Colonic mucosa (tissue), 4 donors: ENCODE results near the gene UBE2H. TPM values are rescaled to one million over a fixed set of nuclear protein-coding genes. Genes with fewer than 3 reads are reported as not detected.

Experiments used
- DNase-seq: peaks from one replicate; pipeline ENCODE4 v3.0.0-alpha.2; 2020
- H3K27ac ChIP-seq: fragments of 200-600 bp; one replicate; pipeline ENCODE4 v1.8.0; 2021
- H3K27me3 ChIP-seq: fragments of 200-600 bp; one replicate; pipeline ENCODE4 v1.8.0; 2021
- H3K36me3 ChIP-seq: fragments of 200-600 bp; one replicate; pipeline ENCODE4 v1.8.0; 2021
- H3K4me1 ChIP-seq: fragments of 200-600 bp; one replicate; pipeline ENCODE4 v1.8.0; 2021; ENCODE audit warnings: mild to moderate bottlenecking
- H3K4me3 ChIP-seq: fragments of 200-600 bp; one replicate; pipeline ENCODE4 v1.8.0; 2021
- H3K9ac ChIP-seq, 2 donors: one replicate each; pipeline ENCODE4 v1.7.0; 2013; ENCODE audit warnings: control low read depth in 2 of 2, low read depth in 2 of 2, low read length in 2 of 2
- H3K9me3 ChIP-seq: fragments of 200-600 bp; one replicate; pipeline ENCODE4 v1.8.0; 2021
- intact Hi-C: fragments of 100-400 bp; cut with DNase I; formaldehyde crosslinking; loops from one replicate; pipeline ENCODE4 v1.14.1; 2022
- total RNA-seq, 2 donors: library from RNA; stranded (reverse); fragmentation: NEBNext Ultra II Directional in 1 of 2; extraction: Animal tissue kit (Norgen Biotek cat#: 25700) in 1 of 2; gene quantifications; one replicate each; pipeline ENCODE4 v1.2.1, GENCODE V29; 2021
- TF ChIP-seq, protein P1 (sequence below): fragments of 200-600 bp; IDR thresholded peaks from one replicate; pipeline ENCODE4 v1.8.0; 2022; ENCODE audit warnings: antibody characterized with exemption, mild to moderate bottlenecking
- donor health status: healthy.
- donor health status: DM: no; HTN: no; CAD: no.
- donor health status: DM: no; HTN: no; CAD: no.

UBE2H gene
- total RNA-seq, 2 donors from 2014 or later = 38.4 to 65.8 TPM

DNA sequence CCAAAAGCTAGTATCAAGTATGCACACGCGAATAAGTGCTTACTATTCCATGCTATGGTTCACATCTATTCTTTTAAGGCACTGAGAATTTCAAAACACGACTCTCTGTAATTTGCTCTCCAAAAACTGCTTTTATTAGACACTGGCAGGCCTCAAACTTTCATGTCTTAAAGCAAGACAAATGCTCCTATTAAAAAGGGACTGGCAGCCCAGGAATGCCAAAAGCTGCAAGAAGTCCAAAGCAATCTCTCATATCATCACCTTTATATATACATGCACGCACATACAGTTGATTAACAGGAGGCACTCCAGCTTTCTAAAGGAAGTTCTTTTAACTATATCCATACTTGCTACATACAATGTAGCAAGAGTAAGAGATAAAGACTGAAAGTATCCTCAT lies 34.8 kb downstream of the UBE2H start:
- Histone ChIP-seq H3K36me3 (no peaks in the 10 kb centered on the region), H3K9ac (no peak overlapping the region), H3K27me3 (no peaks in the 10 kb centered on the region), H3K9me3 (no peaks in the 10 kb centered on the region), H3K4me3 (no peak overlapping the region), H3K4me1 (peaks cover 3% of the 10 kb centered on the region), H3K27ac (no peak overlapping the region)
- TF ChIP-seq, protein P1, sequence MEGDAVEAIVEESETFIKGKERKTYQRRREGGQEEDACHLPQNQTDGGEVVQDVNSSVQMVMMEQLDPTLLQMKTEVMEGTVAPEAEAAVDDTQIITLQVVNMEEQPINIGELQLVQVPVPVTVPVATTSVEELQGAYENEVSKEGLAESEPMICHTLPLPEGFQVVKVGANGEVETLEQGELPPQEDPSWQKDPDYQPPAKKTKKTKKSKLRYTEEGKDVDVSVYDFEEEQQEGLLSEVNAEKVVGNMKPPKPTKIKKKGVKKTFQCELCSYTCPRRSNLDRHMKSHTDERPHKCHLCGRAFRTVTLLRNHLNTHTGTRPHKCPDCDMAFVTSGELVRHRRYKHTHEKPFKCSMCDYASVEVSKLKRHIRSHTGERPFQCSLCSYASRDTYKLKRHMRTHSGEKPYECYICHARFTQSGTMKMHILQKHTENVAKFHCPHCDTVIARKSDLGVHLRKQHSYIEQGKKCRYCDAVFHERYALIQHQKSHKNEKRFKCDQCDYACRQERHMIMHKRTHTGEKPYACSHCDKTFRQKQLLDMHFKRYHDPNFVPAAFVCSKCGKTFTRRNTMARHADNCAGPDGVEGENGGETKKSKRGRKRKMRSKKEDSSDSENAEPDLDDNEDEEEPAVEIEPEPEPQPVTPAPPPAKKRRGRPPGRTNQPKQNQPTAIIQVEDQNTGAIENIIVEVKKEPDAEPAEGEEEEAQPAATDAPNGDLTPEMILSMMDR = no peak
- DNase-seq = no peak
- intact Hi-C loops = no loop called here

DNA sequence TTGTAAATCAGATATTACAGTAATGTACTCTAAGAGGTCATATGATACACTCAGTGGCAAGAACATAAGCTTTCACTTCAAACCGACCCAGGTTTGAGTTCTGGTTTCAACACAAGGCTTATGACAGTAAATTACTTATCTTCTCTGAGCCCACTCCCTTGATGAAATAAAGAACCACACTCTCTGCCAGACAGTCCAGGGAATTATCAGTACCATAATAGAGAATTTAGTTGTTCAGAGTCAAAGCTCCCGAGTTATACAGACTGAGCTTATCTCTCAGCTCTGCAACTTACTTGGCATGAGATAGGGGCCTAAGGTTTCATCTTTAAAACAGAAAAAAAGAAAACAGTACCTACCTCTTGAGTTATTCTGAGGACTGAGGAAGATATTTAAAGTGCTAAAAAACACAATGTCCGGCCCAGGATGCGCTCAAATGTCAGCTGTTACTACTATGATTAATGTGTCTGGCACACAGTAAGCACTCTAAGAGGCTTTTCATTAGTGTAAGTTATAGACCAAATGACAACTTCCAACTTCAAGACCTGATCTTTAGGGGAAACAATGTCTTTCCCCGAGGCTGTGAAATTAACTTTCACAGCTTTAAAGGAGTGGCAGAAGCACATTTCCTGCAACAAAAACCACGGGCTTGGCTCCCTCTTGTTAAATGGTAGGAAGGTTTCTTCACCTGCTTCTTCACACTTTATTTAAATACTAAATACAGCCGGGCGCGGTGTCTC lies 38.1 kb downstream of the UBE2H start:
- TF ChIP-seq, protein P1 = no peak
- intact Hi-C loops = no loop called here

DNA sequence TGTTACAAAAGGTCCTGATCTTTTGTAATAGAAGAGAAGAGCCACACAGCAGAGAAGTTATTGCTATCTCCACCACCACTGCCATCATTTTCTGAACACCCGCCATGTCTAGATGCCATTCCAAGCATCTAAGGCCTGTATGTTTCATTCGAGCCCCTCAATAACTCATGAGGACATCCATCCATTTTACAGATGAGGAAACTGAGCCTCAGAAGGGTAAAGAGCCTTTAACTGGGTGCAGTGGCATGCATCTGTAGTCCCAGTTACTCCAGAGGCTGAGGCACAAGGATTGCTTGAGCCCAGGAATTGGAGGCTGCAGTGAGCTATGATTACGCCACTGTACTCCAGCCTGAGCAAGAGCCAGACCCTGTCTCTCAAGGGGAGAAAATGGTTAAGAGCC lies 39.3 kb downstream of the UBE2H start:
- H3K4me1 ChIP-seq = peaks cover 3% of the 10 kb centered on the region
- no peaks in the 10 kb centered on the region for H3K36me3 ChIP-seq
- no peak overlapping the region for H3K27ac ChIP-seq
- no peak overlapping the region for H3K4me3 ChIP-seq
- DNase-seq = no peak
- H3K27me3 ChIP-seq = no peaks in the 10 kb centered on the region
- H3K9me3 ChIP-seq = no peaks in the 10 kb centered on the region
- TF ChIP-seq, protein P1 = no peak
- H3K9ac ChIP-seq = no peak overlapping the region
- intact Hi-C loops = no loop called here

More for the DNA sequence above, 38.1 kb downstream of the UBE2H start:
- no peak overlapping the region for H3K4me3 ChIP-seq
- no peak overlapping the region for H3K27ac ChIP-seq
- H3K36me3 ChIP-seq = no peaks in the 10 kb centered on the region
- peaks cover 3% of the 10 kb centered on the region for H3K4me1 ChIP-seq
- no peaks in the 10 kb centered on the region for H3K9me3 ChIP-seq
- H3K27me3 ChIP-seq = no peaks in the 10 kb centered on the region
- no peak for DNase-seq
- no peak overlapping the region for H3K9ac ChIP-seq

DNA sequence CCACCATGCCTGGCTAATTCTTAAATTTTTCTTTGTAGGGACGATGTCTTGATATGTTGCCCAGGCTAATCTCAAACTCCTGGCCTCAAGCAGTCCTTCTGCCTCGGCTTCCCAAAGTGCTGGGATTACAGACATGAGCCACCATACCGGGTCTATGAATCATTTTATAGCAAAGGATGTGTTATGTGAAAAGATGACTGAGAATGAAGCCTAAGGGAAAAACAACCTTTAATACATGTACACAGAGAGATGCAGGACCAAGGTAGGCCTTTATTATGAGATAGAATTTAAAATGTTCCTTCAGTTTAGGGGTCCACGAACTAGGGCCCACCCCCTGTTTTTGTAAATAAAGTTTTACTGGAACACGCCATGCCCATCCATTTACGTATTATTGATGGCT lies 41.0 kb downstream of the UBE2H start:
- no peak overlapping the region for H3K9ac ChIP-seq
- no peak overlapping the region for H3K4me3 ChIP-seq
- H3K36me3 ChIP-seq = no peaks in the 10 kb centered on the region

DNA sequence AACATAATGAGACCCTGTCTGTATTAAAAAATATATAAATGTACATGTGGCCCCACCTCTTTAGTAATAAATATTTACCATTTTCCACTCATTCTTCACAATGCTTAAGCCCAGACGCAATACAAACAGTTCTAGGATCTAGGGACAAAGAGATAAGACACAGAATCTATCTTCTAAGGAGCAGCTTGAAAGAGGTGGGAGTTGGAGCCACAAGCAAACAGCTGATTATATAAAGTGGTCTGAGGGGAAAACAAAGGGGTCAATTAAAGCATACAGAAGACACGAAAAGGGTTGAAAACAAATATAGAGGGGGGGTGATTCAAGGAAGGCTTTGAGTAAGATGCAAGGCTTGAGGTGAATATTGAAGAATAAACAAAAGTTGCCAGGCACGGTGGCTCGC lies 43.1 kb downstream of the UBE2H start:
- no peak overlapping the region for H3K4me3 ChIP-seq
- H3K36me3 ChIP-seq = no peaks in the 10 kb centered on the region
- peaks cover 12% of the 10 kb centered on the region for H3K4me1 ChIP-seq
- no peak overlapping the region for H3K9ac ChIP-seq
- H3K27me3 ChIP-seq = no peaks in the 10 kb centered on the region
- DNase-seq = no peak
- H3K27ac ChIP-seq = no peak overlapping the region
- TF ChIP-seq, protein P1 = no peak
- intact Hi-C loops = no loop called here
- no peaks in the 10 kb centered on the region for H3K9me3 ChIP-seq

More for the DNA sequence above, 41.0 kb downstream of the UBE2H start:
- no peak overlapping the region for H3K27ac ChIP-seq
- no peaks in the 10 kb centered on the region for H3K9me3 ChIP-seq
- peaks cover 6% of the 10 kb centered on the region for H3K4me1 ChIP-seq
- no peak for DNase-seq
- no peaks in the 10 kb centered on the region for H3K27me3 ChIP-seq
- intact Hi-C loops = no loop called here
- TF ChIP-seq, protein P1 = no peak
